ENCODE measurements around the gene CUL4A.

Gene CUL4A

DNA sequence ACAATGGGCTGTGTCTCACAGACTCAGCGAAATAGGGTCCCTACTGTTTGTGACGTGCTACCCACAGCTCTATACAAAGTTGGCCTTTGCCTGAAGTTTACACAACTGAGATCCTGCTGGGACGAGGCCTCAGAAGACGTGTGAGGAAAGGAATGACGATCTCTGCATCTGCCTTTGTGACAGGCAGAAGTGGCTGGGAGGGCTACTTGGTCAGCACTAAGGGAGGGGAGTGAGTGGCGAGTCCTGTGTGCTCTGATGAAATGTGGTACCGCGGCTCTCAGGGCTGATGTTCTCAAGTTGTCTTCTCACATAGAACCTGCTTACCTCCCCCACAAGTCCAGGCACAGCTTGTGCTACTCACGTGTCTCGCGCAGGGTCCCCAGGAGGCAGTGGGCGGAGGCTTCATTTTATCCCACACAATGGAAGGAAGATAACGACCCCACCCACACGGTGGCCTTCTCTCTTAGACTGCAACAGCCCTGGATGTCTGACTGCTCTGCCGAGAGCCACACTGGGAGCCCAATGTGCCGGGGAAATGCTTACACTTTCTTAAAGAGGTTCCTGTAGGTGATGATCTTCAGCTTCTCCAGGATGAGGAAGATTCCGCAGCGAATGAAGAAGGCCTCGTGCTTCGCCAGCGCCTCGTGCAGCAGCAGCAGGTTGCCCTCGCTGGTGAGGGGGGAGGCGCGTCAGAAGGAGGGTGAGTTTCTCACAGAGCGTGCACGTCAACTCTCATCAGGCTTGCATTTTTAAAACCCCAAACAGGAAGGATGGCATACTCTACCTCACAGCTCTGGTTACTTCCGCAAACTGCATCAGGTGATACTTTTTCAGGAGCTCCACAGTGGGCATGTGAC lies 29.8 kb upstream of the CUL4A start:
- WGBS = 63% methylated on average over 28 of the region's 28 CpGs
- peak overlapping the region; percentile 71; the same call in 1 of the 2 replicates for H3K27ac ChIP-seq (ENCODE audit: low read depth, low read length)
- H3K9me3 ChIP-seq (ENCODE audit: insufficient read depth, low read depth, low read length) = no peaks in the 10 kb centered on the region
- H3K27me3 ChIP-seq (ENCODE audit: insufficient read depth, low read length) = no peaks in the 10 kb centered on the region
- no peak overlapping the region for H3K4me3 ChIP-seq (ENCODE audit: low read length)
- H3K9ac ChIP-seq (ENCODE audit: low read depth, low read length) = no peak overlapping the region; the same call in 1 of the 2 replicates
- H3K4me1 ChIP-seq (ENCODE audit: insufficient read depth, low read length) = peaks cover 20% of the 10 kb centered on the region; the same call in 1 of the 2 replicates
- peaks cover 96% of the 10 kb centered on the region for H3K36me3 ChIP-seq (ENCODE audit: insufficient read depth, low read length)

DNA sequence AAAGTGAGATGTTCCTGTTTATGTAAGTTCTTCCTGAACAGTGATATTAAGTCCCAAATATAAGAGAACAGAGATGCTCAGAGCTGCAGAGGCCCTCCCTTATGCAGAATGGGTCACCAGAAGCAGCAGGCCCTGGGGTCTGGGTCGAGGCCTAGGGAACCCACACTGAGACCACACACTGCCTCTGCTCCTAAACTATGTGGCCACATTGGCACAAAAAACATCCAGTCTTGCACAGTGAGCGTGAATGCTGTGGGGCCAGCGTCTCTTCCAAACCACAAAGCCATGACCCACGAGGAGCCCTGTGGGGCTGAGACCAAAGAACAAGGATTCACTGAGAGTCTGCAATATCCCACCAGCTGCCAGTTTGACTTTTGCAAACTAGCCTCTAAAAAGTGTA lies 27.4 kb upstream of the CUL4A start:
- H3K27ac ChIP-seq (ENCODE audit: low read depth, low read length) = no peak overlapping the region
- no peak overlapping the region for H3K9ac ChIP-seq (ENCODE audit: low read depth, low read length)
- no peak overlapping the region for H3K4me3 ChIP-seq (ENCODE audit: low read length)
- 94% methylated on average over 4 of the region's 4 CpGs for WGBS
- H3K4me1 ChIP-seq (ENCODE audit: insufficient read depth, low read length) = peaks cover 20% of the 10 kb centered on the region; the same call in 1 of the 2 replicates
- no peaks in the 10 kb centered on the region for H3K27me3 ChIP-seq (ENCODE audit: insufficient read depth, low read length)
- no peaks in the 10 kb centered on the region for H3K9me3 ChIP-seq (ENCODE audit: insufficient read depth, low read depth, low read length)
- peaks cover 97% of the 10 kb centered on the region for H3K36me3 ChIP-seq (ENCODE audit: insufficient read depth, low read length)

DNA sequence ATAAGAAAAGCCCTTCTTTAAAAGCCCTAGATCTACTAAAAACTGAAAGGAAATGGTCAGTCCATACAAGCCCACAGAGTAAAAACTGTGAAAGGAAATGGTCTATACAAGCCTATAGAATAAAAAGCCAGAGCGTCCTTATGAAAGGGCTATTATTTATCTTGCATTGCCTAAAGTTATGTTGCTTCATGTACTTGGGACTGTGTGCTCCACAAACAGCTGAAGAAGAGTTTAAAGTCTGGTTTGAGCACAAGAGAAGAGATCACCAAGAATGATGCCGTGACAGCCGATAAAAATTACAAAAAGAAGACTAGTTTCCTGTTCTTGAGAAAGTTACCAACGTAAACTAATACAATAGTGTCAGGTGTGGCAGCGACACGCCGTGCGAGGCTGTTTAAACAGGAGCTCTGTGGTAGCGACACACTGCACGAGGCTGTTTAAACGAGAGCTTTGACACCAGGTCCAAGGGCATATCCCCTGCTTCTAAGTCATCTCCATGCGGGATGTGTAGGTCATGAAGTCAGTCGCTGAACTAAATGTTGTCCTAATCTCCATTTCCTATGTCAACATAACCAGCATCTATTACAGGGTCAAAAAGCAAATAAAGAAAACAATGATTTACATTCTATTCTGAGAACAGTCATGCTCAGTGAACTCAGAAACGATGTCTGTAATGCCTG lies 25.8 kb upstream of the CUL4A start:
- Histone ChIP-seq H3K4me3 (ENCODE audit: low read length) (no peak overlapping the region), H3K36me3 (ENCODE audit: insufficient read depth, low read length) (peaks cover 98% of the 10 kb centered on the region), H3K9me3 (ENCODE audit: insufficient read depth, low read depth, low read length) (no peaks in the 10 kb centered on the region), H3K27me3 (ENCODE audit: insufficient read depth, low read length) (no peaks in the 10 kb centered on the region), H3K27ac (ENCODE audit: low read depth, low read length) (no peak overlapping the region), H3K9ac (ENCODE audit: low read depth, low read length) (no peak overlapping the region), H3K4me1 (ENCODE audit: insufficient read depth, low read length) (peaks cover 17% of the 10 kb centered on the region; the same call in 1 of the 2 replicates)
- WGBS = 96% methylated on average over 14 of the region's 14 CpGs

DNA sequence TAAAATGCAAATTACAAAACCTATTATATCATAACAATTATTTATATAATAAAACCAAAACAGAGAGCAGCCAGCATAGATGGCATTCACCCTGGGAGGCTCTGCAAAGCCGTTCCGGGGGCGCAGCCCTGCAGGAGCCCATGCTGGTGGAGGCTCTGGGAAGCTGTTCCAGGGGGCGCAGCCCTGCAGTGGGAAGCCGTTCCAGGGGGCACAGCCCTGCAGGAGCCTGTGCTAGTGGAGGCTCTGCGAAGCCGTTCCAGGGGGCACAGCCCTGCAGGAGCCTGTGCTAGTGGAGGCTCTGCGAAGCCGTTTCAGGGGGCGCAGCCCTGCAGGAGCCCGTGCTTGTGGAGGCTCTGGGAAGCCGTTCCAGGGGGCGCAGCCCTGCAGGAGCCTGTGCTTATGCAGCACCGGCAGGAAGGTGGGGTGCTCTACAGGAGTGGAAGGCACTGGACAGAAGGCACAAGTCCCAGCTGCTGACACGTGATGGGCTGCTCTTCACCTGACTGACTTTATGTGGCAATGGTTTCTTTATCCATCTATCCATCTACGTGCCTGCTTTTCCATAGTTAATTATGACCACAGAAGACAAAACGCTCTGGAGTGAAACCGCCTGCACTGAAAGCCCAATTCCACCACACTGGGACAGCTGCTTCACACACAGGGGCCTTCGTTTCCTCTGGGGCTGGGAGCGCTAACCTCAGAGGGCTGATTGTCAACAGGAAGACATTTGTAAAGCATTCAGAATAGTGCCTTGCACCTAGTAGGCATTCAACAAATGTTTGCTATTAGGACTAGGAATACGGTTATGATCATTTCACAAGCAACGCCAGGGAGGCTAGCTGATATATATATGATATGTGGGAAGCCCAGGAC lies 24.6 kb upstream of the CUL4A start:
- 94% methylated on average over 22 of the region's 22 CpGs for WGBS

DNA sequence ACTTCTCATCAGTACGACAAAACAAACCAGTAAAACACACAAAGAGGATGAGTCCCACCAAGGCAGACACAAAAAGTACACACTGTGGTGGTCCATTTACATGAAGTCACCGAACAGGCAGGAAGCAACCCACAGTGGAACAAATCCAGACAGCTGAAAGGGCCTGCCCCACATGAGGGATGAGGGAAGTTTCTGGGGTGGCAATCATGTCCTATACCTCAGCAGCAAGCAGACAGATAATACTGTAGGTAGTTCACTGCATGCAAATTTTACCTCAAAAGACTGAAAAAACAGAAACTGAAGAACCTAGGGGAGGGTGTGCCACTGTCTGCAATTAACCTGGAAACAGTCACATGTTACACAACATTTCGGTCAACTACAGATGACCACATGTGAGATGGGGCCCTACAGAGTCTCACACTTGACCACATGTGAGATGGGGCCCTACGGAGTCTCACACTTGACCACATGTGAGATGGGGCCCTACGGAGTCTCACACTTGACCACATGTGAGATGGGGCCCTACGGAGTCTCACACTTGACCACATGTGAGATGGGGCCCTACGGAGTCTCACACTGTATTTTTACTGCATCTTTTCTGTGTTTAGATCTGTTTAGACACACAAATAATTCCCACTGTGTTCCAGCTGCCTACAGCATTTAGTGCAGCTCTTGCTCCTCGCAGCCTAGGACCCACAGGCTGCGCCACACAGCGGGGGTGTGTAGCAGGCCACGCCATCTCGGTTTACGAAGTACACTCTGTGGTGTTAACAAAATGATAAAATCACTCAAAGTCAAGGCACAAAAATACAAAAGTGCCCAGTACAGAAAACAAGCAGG lies 23.1 kb upstream of the CUL4A start:
- Histone ChIP-seq H3K27me3 (ENCODE audit: insufficient read depth, low read length) (no peaks in the 10 kb centered on the region), H3K27ac (ENCODE audit: low read depth, low read length) (no peak overlapping the region), H3K4me1 (ENCODE audit: insufficient read depth, low read length) (no peaks in the 10 kb centered on the region), H3K9ac (ENCODE audit: low read depth, low read length) (no peak overlapping the region), H3K9me3 (ENCODE audit: insufficient read depth, low read depth, low read length) (peaks cover 2% of the 10 kb centered on the region; the same call in 1 of the 2 replicates), H3K36me3 (ENCODE audit: insufficient read depth, low read length) (peaks cover 95% of the 10 kb centered on the region), H3K4me3 (ENCODE audit: low read length) (no peak overlapping the region)
- WGBS = 90% methylated on average over 12 of the region's 13 CpGs

More for the DNA sequence above, 24.6 kb upstream of the CUL4A start:
- no peak overlapping the region for H3K4me3 ChIP-seq (ENCODE audit: low read length)
- H3K27me3 ChIP-seq (ENCODE audit: insufficient read depth, low read length) = no peaks in the 10 kb centered on the region
- H3K27ac ChIP-seq (ENCODE audit: low read depth, low read length) = no peak overlapping the region
- peaks cover 2% of the 10 kb centered on the region; the same call in 1 of the 2 replicates for H3K9me3 ChIP-seq (ENCODE audit: insufficient read depth, low read depth, low read length)
- H3K36me3 ChIP-seq (ENCODE audit: insufficient read depth, low read length) = peaks cover 96% of the 10 kb centered on the region
- H3K4me1 ChIP-seq (ENCODE audit: insufficient read depth, low read length) = peaks cover 6% of the 10 kb centered on the region; the same call in 1 of the 2 replicates
- H3K9ac ChIP-seq (ENCODE audit: low read depth, low read length) = no peak overlapping the region

DNA sequence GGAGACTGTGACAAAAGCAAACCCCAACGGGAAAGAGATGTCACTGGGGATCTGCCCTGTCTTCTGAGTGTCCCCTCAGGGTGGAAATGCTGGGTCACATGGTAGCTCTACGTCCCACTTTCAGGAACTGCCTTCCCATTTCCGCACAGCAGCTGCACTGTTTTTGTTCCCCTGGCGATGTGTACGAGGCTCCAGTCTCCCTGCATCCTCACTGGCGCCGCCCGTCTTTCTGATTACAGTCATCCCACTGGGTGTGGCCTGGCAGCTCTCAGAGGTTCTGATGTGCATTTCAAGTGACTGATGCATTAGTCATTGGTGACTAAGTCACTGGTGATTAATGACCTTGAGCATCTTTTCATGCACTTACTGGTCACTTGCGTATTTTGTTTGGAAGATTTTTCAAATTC lies 22.1 kb upstream of the CUL4A start:
- Histone ChIP-seq H3K27ac (ENCODE audit: low read depth, low read length) (no peak overlapping the region), H3K9me3 (ENCODE audit: insufficient read depth, low read depth, low read length) (peaks cover 2% of the 10 kb centered on the region; the same call in 1 of the 2 replicates), H3K36me3 (ENCODE audit: insufficient read depth, low read length) (peaks cover 95% of the 10 kb centered on the region), H3K9ac (ENCODE audit: low read depth, low read length) (no peak overlapping the region), H3K27me3 (ENCODE audit: insufficient read depth, low read length) (no peaks in the 10 kb centered on the region), H3K4me3 (ENCODE audit: low read length) (no peak overlapping the region), H3K4me1 (ENCODE audit: insufficient read depth, low read length) (no peaks in the 10 kb centered on the region)
- 92% methylated on average over 8 of the region's 9 CpGs for WGBS

DNA sequence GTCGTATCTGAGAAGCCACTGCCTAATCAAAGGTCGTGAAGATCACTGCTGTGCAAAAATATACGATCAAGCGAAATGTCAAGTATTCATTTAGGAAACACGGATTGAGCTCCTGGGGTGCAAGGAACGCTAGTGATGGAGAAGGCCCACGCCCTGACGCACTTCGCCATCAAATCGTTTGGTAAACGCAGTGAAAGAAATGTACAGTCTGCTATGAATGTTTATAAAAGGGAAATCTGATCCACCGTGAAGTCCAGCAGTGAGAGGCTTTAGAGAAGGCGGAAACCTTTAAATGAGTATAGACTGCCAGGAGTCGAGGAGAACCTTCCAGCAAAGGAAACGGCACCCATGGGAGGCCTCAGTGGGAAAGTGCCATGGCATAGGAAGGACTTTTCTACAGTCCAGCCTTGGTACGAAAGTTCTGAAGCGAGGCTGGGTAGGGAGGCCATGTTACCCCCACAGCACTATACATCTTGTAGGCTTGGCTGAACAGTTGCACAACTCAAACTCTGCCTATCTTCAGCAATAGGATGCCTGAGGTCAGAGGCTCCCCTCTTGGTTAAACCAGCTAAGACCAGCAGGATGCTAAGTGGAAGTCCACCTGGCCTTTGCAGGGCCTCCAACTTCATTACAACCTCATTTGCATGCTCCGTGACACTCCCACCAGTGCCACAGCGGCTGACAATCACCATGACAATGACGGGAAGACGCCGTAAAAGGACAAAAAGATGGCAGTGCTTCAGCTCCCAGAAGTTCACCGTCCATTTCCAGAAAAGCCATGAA lies 21.3 kb upstream of the CUL4A start:
- no peak overlapping the region for H3K27ac ChIP-seq (ENCODE audit: low read depth, low read length)
- peaks cover 98% of the 10 kb centered on the region for H3K36me3 ChIP-seq (ENCODE audit: insufficient read depth, low read length)
- no peaks in the 10 kb centered on the region for H3K4me1 ChIP-seq (ENCODE audit: insufficient read depth, low read length)

DNA sequence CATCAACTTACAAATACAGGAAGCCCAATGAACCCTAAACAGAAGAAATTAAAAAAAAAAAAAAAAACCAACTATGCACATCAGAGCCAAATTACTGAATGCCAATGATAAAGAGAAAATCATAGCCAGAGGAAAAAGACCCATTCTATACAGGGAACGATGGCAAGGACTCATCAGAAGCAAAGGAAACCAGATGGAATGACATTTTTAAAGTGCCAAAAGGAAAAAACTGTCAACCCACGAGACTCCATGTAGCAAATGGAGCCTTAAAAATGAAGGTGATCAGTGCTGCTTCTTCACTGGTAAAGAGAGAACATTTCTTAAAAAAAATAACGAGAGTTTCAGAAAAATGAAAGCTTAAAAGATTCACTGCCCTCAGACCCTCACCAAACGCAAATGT lies 19.2 kb upstream of the CUL4A start:
- no peak overlapping the region for H3K4me3 ChIP-seq (ENCODE audit: low read length)
- H3K4me1 ChIP-seq (ENCODE audit: insufficient read depth, low read length) = no peaks in the 10 kb centered on the region
- no peak overlapping the region for H3K27ac ChIP-seq (ENCODE audit: low read depth, low read length)
- no peaks in the 10 kb centered on the region for H3K27me3 ChIP-seq (ENCODE audit: insufficient read depth, low read length)
- H3K9ac ChIP-seq (ENCODE audit: low read depth, low read length) = no peak overlapping the region
- peaks cover 2% of the 10 kb centered on the region; the same call in 1 of the 2 replicates for H3K9me3 ChIP-seq (ENCODE audit: insufficient read depth, low read depth, low read length)
- peaks cover 98% of the 10 kb centered on the region for H3K36me3 ChIP-seq (ENCODE audit: insufficient read depth, low read length)
- WGBS = 95% methylated on average over 4 of the region's 4 CpGs

More for the DNA sequence above, 21.3 kb upstream of the CUL4A start:
- H3K9me3 ChIP-seq (ENCODE audit: insufficient read depth, low read depth, low read length) = peaks cover 2% of the 10 kb centered on the region; the same call in 1 of the 2 replicates
- 95% methylated on average over 23 of the region's 23 CpGs for WGBS
- H3K27me3 ChIP-seq (ENCODE audit: insufficient read depth, low read length) = no peaks in the 10 kb centered on the region
- no peak overlapping the region for H3K9ac ChIP-seq (ENCODE audit: low read depth, low read length)
- H3K4me3 ChIP-seq (ENCODE audit: low read length) = no peak overlapping the region

DNA sequence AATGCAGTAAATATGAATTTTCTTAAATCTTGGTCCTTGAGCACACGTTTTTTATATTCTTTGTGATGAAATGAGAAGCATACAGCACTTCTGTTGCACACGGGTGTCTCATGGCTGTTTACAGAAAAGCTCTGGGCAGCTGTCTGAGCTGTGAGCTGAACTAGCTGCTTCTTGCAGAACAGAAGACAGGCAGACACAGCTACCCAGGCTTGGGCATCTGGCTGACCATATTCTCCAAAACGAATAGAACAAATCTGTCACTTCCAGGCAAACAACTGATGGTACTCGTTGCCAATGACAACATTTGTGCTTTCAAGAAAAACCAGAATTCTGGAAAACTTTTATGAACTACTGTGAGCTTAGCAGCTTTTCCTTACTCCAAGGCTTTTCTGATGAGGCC lies 17.1 kb upstream of the CUL4A start:
- Histone ChIP-seq H3K27ac (ENCODE audit: low read depth, low read length) (no peak overlapping the region), H3K9me3 (ENCODE audit: insufficient read depth, low read depth, low read length) (peaks cover 2% of the 10 kb centered on the region; the same call in 1 of the 2 replicates), H3K36me3 (ENCODE audit: insufficient read depth, low read length) (peaks cover 98% of the 10 kb centered on the region), H3K4me3 (ENCODE audit: low read length) (no peak overlapping the region), H3K27me3 (ENCODE audit: insufficient read depth, low read length) (no peaks in the 10 kb centered on the region), H3K9ac (ENCODE audit: low read depth, low read length) (no peak overlapping the region), H3K4me1 (ENCODE audit: insufficient read depth, low read length) (no peaks in the 10 kb centered on the region)
- 94% methylated on average over 4 of the region's 4 CpGs for WGBS

All from HUES64 (cell line).